HEK293T (cell line): ENCODE measurements around the gene JMJD1C.

Source experiments
- ARNT ChIP-seq: fragments of 450-650 bp; IDR thresholded peaks from 2 replicates; pipeline ENCODE4 v1.6.1; 2017; ENCODE audit warnings: mild to moderate bottlenecking
- BHLHE40 ChIP-seq: fragments of 450-650 bp; IDR thresholded peaks from 2 replicates; pipeline ENCODE4 v1.6.1; 2016; ENCODE audit warnings: mild to moderate bottlenecking, moderate library complexity, borderline replicate concordance
- FOXA1 ChIP-seq: fragments of 450-650 bp; IDR thresholded peaks from 2 replicates; pipeline ENCODE4 v1.6.1; 2016; ENCODE audit warnings: mild to moderate bottlenecking
- FOXM1 ChIP-seq: fragments of 450-650 bp; IDR thresholded peaks from 2 replicates; pipeline ENCODE4 v1.6.1; 2017; ENCODE audit warnings: mild to moderate bottlenecking, borderline replicate concordance
- HDGF ChIP-seq: fragments of 450-650 bp; IDR thresholded peaks from 2 replicates; pipeline ENCODE4 v1.6.1; 2017; ENCODE audit warnings: antibody characterized with exemption, borderline replicate concordance
- LEF1 ChIP-seq: fragments of 450-650 bp; IDR thresholded peaks from 2 replicates; pipeline ENCODE4 v1.6.1; 2017; ENCODE audit warnings: mild to moderate bottlenecking, borderline replicate concordance
- PKNOX1 ChIP-seq: fragments of 450-650 bp; IDR thresholded peaks from 2 replicates; pipeline ENCODE4 v1.6.1; 2016
- SP1 ChIP-seq: fragments of 450-650 bp; IDR thresholded peaks from 2 replicates; pipeline ENCODE4 v1.6.1; 2017
- SUZ12 ChIP-seq: fragments of 450-650 bp; IDR thresholded peaks from 2 replicates; pipeline ENCODE4 v1.6.1; 2016; ENCODE audit warnings: mild to moderate bottlenecking
- TARDBP ChIP-seq: fragments of 450-650 bp; IDR thresholded peaks from 2 replicates; pipeline ENCODE4 v1.6.1; 2016
- ZNF384 ChIP-seq: fragments of 450-650 bp; IDR thresholded peaks from 2 replicates; pipeline ENCODE4 v1.6.1; 2016

- TF ChIP-seq FOXM1 (no peak), TARDBP (no peak), ARNT (no peak), PKNOX1 (no peak), LEF1 (no peak), FOXA1 (no peak), SP1 (no peak), BHLHE40 (no peak), HDGF (no peak), ZNF384 (no peak), SUZ12 (no peak)
Measured at GRCh38 chr10:63201118-63201517, 264.7 kb downstream of the JMJD1C start.
